ENCODE results near the gene C6orf89. TPM values are rescaled to one million over a fixed set of nuclear protein-coding genes. Genes with fewer than 3 reads are reported as not detected.

The C6orf89 gene
- total and polyA plus RNA-seq, 2 experiments from 2014 or later: 73.8 to 84.0 TPM

- WGBS, 2 experiments (ENCODE audit: low coverage in 1 of 2, low lambda C conversion rate in 2 of 2, missing lambda C conversion rate in 2 of 2): 90 to 91% methylated on average over 12 of the region's 12 CpGs
- Histone ChIP-seq H3K36me3 (ENCODE audit: low read depth) (no peaks in the 10 kb centered on the region; the same call in 1 of the 2 replicates), H3K9me3 (ENCODE audit: low read depth) (no peaks in the 10 kb centered on the region), H3K4me2 (ENCODE audit: unreplicated experiment) (no peak overlapping the region), H3K9me2 (ENCODE audit: insufficient read depth) (no peaks in the 10 kb centered on the region), H3F3A (ENCODE audit: insufficient read depth) (no peaks in the 10 kb centered on the region), H4K20me1 (ENCODE audit: insufficient read depth) (no peaks in the 10 kb centered on the region), H2AFZ (no peak overlapping the region), H3K9ac (no peak overlapping the region), H3K27me3 (replicated peaks; ENCODE audit: insufficient read depth) (no peaks in the 10 kb centered on the region), H3K79me2 (ENCODE audit: insufficient read depth) (peaks cover 63% of the 10 kb centered on the region), H3K4me1 (ENCODE audit: insufficient read depth) (peaks cover 1% of the 10 kb centered on the region), H3K4me3 (no peak overlapping the region), H3K27ac (no peak overlapping the region)
- DNase-seq: no peak
- in situ Hi-C loops (cut with MboI): no loop called here
- TF ChIP-seq EZH2phosphoT487 (IDR thresholded peaks at IDR 0.05; ENCODE audit: insufficient read depth, low read depth) (no peak), EZH2 (IDR thresholded peaks at IDR 0.05; ENCODE audit: insufficient read depth, poor library complexity, severe bottlenecking) (no peak)
Observed at GRCh38 chr6:36863670-36864540, 21.8 kb upstream of the C6orf89 start.

DNA sequence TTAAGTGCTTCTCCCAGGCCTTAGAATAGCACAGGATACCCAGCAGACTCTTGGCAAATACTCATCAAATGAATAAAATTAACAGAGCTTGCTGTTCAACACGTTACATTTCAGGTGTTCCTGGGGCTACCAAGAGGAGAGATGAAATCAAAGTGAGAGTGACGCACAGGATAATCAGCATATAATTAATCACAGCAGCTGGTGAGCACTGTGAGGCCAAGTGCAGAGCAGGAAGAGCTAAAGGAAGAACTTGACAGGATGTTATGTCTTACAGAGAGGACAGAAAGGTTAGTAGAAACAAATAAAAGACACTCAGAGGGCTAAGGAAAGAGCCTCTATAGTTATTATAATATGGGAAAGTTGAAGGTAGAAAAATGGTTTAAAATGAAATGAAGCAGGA is 19.9 kb upstream of the C6orf89 start:
- Histone ChIP-seq H3K36me3 (ENCODE audit: low read depth) (no peaks in the 10 kb centered on the region; the same call in 1 of the 2 replicates), H3K79me2 (ENCODE audit: insufficient read depth) (peaks cover 55% of the 10 kb centered on the region), H3K9me3 (ENCODE audit: low read depth) (no peaks in the 10 kb centered on the region), H3K27ac (no peak overlapping the region), H2AFZ (no peak overlapping the region), H3K27me3 (replicated peaks; ENCODE audit: insufficient read depth) (no peaks in the 10 kb centered on the region), H3K9me2 (ENCODE audit: insufficient read depth) (no peaks in the 10 kb centered on the region), H3K9ac (no peak overlapping the region), H3K4me3 (no peak overlapping the region), H3F3A (ENCODE audit: insufficient read depth) (no peaks in the 10 kb centered on the region), H4K20me1 (ENCODE audit: insufficient read depth) (no peaks in the 10 kb centered on the region), H3K4me1 (ENCODE audit: insufficient read depth) (no peaks in the 10 kb centered on the region), H3K4me2 (ENCODE audit: unreplicated experiment) (no peak overlapping the region)
- TF ChIP-seq EZH2phosphoT487 (IDR thresholded peaks at IDR 0.05; ENCODE audit: insufficient read depth, low read depth): no peak
- TF ChIP-seq EZH2 (IDR thresholded peaks at IDR 0.05; ENCODE audit: insufficient read depth, poor library complexity, severe bottlenecking): no peak
- no peak for DNase-seq
- in situ Hi-C loops (cut with MboI): no loop called here
- 77 to 85% methylated on average over 2 of the region's 2 CpGs for WGBS, 2 experiments (ENCODE audit: low coverage in 1 of 2, low lambda C conversion rate in 2 of 2, missing lambda C conversion rate in 2 of 2)

DNA sequence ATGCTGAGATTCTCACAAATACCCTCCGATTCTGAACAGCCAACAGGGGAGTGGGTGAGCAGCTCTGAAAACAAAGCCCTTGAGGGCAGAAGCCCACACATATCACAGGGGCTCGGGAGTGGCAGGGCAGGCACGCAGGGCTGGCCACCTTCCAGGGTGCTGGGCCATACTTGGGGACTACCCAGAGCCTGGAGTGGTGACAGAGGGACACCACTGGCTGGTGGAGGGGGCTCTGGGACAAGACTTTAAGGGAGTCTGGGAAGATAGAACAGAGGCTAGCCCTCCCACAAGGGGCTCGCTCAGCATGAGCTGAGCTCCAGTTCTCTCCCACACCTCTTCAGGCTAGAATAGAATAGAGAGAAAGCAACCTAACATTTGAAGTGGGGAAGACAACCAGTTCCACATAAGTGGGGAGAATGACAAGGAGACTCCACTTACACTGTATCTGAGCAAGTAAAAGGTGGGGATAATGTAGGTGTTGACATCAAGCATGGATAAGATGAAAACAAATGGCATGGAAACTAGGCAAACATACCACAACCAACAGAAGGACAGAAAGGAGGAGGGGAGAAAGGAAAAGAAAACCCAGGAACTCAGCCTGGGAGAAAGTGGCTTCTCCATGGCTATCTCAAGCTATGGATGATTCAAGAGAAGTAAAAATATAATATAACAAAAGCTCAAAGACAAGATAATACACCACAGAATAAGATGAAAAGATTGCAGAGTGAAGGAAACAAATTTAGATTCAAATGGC is 18.1 kb upstream of the C6orf89 start:
- H3K4me3 ChIP-seq: no peak overlapping the region
- no peaks in the 10 kb centered on the region for H4K20me1 ChIP-seq (ENCODE audit: insufficient read depth)
- H3K27ac ChIP-seq: no peak overlapping the region
- H3K9me2 ChIP-seq (ENCODE audit: insufficient read depth): no peaks in the 10 kb centered on the region
- TF ChIP-seq EZH2phosphoT487 (IDR thresholded peaks at IDR 0.05; ENCODE audit: insufficient read depth, low read depth): no peak
- TF ChIP-seq EZH2 (IDR thresholded peaks at IDR 0.05; ENCODE audit: insufficient read depth, poor library complexity, severe bottlenecking): no peak
- no peak overlapping the region for H3K4me2 ChIP-seq (ENCODE audit: unreplicated experiment)
- H3K79me2 ChIP-seq (ENCODE audit: insufficient read depth): peaks cover 49% of the 10 kb centered on the region
- no peaks in the 10 kb centered on the region for H3F3A ChIP-seq (ENCODE audit: insufficient read depth)
- no peaks in the 10 kb centered on the region for H3K4me1 ChIP-seq (ENCODE audit: insufficient read depth)
- DNase-seq: no peak
- in situ Hi-C loops (cut with MboI): no loop called here
- H3K36me3 ChIP-seq (ENCODE audit: low read depth): peaks cover 4% of the 10 kb centered on the region
- WGBS, 2 experiments (ENCODE audit: low coverage in 1 of 2, low lambda C conversion rate in 2 of 2, missing lambda C conversion rate in 2 of 2): 81 to 82% methylated on average over 4 of the region's 4 CpGs
- H3K9me3 ChIP-seq (ENCODE audit: low read depth): no peaks in the 10 kb centered on the region
- H3K27me3 ChIP-seq (replicated peaks; ENCODE audit: insufficient read depth): no peaks in the 10 kb centered on the region
- H2AFZ ChIP-seq: no peak overlapping the region
- no peak overlapping the region for H3K9ac ChIP-seq

GRCh38 chr6:36871686-36872085 is 14.1 kb upstream of the C6orf89 start:
- H3K4me2 ChIP-seq (ENCODE audit: unreplicated experiment): no peak overlapping the region
- H3K9ac ChIP-seq: no peak overlapping the region
- H4K20me1 ChIP-seq (ENCODE audit: insufficient read depth): no peaks in the 10 kb centered on the region
- peaks cover 9% of the 10 kb centered on the region; the same call in 1 of the 2 replicates for H3F3A ChIP-seq (ENCODE audit: insufficient read depth)
- H3K27ac ChIP-seq: no peak overlapping the region
- H2AFZ ChIP-seq: no peak overlapping the region
- no peaks in the 10 kb centered on the region for H3K9me3 ChIP-seq (ENCODE audit: low read depth)
- 98 to 99% methylated on average over 3 of the region's 3 CpGs for WGBS, 2 experiments (ENCODE audit: low coverage in 1 of 2, low lambda C conversion rate in 2 of 2, missing lambda C conversion rate in 2 of 2)
- no peaks in the 10 kb centered on the region for H3K9me2 ChIP-seq (ENCODE audit: insufficient read depth)
- H3K4me1 ChIP-seq (ENCODE audit: insufficient read depth): peaks cover 13% of the 10 kb centered on the region
- peaks cover 41% of the 10 kb centered on the region for H3K79me2 ChIP-seq (ENCODE audit: insufficient read depth)
- no peaks in the 10 kb centered on the region for H3K27me3 ChIP-seq (replicated peaks; ENCODE audit: insufficient read depth)
- TF ChIP-seq EZH2phosphoT487 (IDR thresholded peaks at IDR 0.05; ENCODE audit: insufficient read depth, low read depth): no peak
- no peak for TF ChIP-seq EZH2 (IDR thresholded peaks at IDR 0.05; ENCODE audit: insufficient read depth, poor library complexity, severe bottlenecking)
- H3K4me3 ChIP-seq: no peak overlapping the region
- peaks cover 4% of the 10 kb centered on the region; the same call in 1 of the 2 replicates for H3K36me3 ChIP-seq (ENCODE audit: low read depth)
- in situ Hi-C loops (cut with MboI): no loop called here
- DNase-seq: no peak
